SK-N-SH treated with all-trans-retinoic acid at 6 μM for 48 hours (cell line): ENCODE results near the gene CENPL.

Experiments
- ATAC-seq: fragments of 200-7000 bp; cut with Tn5 transposase; 3 replicates; pipeline ENCODE4 v1.9.1; 2020; ENCODE audit warnings: mild to moderate bottlenecking, moderate library complexity
- ARNTL ChIP-seq: fragments of 450-650 bp; formaldehyde crosslinking; IDR thresholded peaks from 2 replicates; pipeline ENCODE4 v1.5.0; 2020; ENCODE audit warnings: low read depth, mild to moderate bottlenecking, moderate library complexity, borderline replicate concordance
- CREB5 ChIP-seq: fragments of 250-450 bp; sonication (Bioruptor Pico); IDR thresholded peaks from 2 replicates; pipeline ENCODE4 v1.5.1; 2020; ENCODE audit warnings: low read depth, mild to moderate bottlenecking, moderate library complexity
- CSDC2 ChIP-seq: fragments of 250-450 bp; sonication (Bioruptor Pico); IDR thresholded peaks from 2 replicates; pipeline ENCODE4 v1.5.0; 2020; ENCODE audit warnings: mild to moderate bottlenecking, moderate library complexity
- CSRNP3 ChIP-seq: fragments of 250-450 bp; sonication (Bioruptor Pico); IDR thresholded peaks from 2 replicates; pipeline ENCODE4 v1.5.1; 2021; ENCODE audit warnings: mild to moderate bottlenecking, moderate library complexity
- ESRRG ChIP-seq: fragments of 250-450 bp; sonication (Bioruptor Pico); IDR thresholded peaks from 2 replicates; pipeline ENCODE4 v1.6.1; 2021; ENCODE audit warnings: mild to moderate bottlenecking
- GLIS3 ChIP-seq: fragments of 250-450 bp; sonication (Bioruptor Pico); IDR thresholded peaks from 2 replicates; pipeline ENCODE4 v1.5.0; 2020; ENCODE audit warnings: mild to moderate bottlenecking, moderate library complexity
- ISL1 ChIP-seq: fragments of 250-450 bp; sonication (Bioruptor Pico); IDR thresholded peaks from 2 replicates; pipeline ENCODE4 v2.1.2; 2022; ENCODE audit warnings: mild to moderate bottlenecking, moderate library complexity
- OSR1 ChIP-seq: fragments of 250-450 bp; sonication (Bioruptor Pico); IDR thresholded peaks from 2 replicates; pipeline ENCODE4 v1.8.0; 2022; ENCODE audit warnings: moderate library complexity, mild to moderate bottlenecking, inconsistent platforms
- PATZ1 ChIP-seq: fragments of 250-450 bp; sonication (Bioruptor Pico); IDR thresholded peaks from 2 replicates; pipeline ENCODE4 v1.8.0; 2020; ENCODE audit warnings: mild to moderate bottlenecking, moderate library complexity, borderline replicate concordance
- POU6F1 ChIP-seq: fragments of 250-450 bp; sonication (Bioruptor Pico); IDR thresholded peaks from 2 replicates; pipeline ENCODE4 v1.8.0; 2021; ENCODE audit warnings: low read depth, mild to moderate bottlenecking, moderate library complexity, borderline replicate concordance
- RARB ChIP-seq: fragments of 250-450 bp; sonication (Bioruptor Pico); IDR thresholded peaks from 2 replicates; pipeline ENCODE4 v1.8.0; 2021; ENCODE audit warnings: mild to moderate bottlenecking, moderate library complexity
- TCF4 ChIP-seq: fragments of 250-450 bp; sonication (Bioruptor Pico); IDR thresholded peaks from 2 replicates; pipeline ENCODE4 v1.8.0; 2021; ENCODE audit warnings: mild to moderate bottlenecking, moderate library complexity, borderline replicate concordance
- TOX ChIP-seq: fragments of 250-450 bp; sonication (Bioruptor Pico); IDR thresholded peaks from 2 replicates; pipeline ENCODE4 v1.8.0; 2021; ENCODE audit warnings: mild to moderate bottlenecking, moderate library complexity, borderline replicate concordance
- TSHZ2 ChIP-seq: fragments of 250-450 bp; sonication (Bioruptor Pico); IDR thresholded peaks from 2 replicates; pipeline ENCODE4 v1.5.0; 2020; ENCODE audit warnings: mild to moderate bottlenecking, moderate library complexity
- ZFP3 ChIP-seq: fragments of 250-450 bp; sonication (Bioruptor Pico); IDR thresholded peaks from 2 replicates; pipeline ENCODE4 v1.5.0; 2020; ENCODE audit warnings: mild to moderate bottlenecking, moderate library complexity
- ZFP30 ChIP-seq: fragments of 450-650 bp; formaldehyde crosslinking; IDR thresholded peaks from 2 replicates; pipeline ENCODE4 v1.5.0; 2022; ENCODE audit warnings: mild to moderate bottlenecking, moderate library complexity
- ZNF565 ChIP-seq: fragments of 450-650 bp; formaldehyde crosslinking; conservative IDR thresholded peaks from 2 replicates; pipeline ENCODE4 v1.5.0; 2020; ENCODE audit warnings: low read depth, mild to moderate bottlenecking, moderate library complexity
- ZNF70 ChIP-seq: fragments of 450-650 bp; formaldehyde crosslinking; IDR thresholded peaks from 2 replicates; pipeline ENCODE4 v1.5.0; 2020; ENCODE audit warnings: mild to moderate bottlenecking, moderate library complexity
- ZNF8 ChIP-seq: fragments of 450-650 bp; formaldehyde crosslinking; IDR thresholded peaks from 2 replicates; pipeline ENCODE4 v1.5.0; 2020; ENCODE audit warnings: mild to moderate bottlenecking, moderate library complexity

Gene CENPL

DNA sequence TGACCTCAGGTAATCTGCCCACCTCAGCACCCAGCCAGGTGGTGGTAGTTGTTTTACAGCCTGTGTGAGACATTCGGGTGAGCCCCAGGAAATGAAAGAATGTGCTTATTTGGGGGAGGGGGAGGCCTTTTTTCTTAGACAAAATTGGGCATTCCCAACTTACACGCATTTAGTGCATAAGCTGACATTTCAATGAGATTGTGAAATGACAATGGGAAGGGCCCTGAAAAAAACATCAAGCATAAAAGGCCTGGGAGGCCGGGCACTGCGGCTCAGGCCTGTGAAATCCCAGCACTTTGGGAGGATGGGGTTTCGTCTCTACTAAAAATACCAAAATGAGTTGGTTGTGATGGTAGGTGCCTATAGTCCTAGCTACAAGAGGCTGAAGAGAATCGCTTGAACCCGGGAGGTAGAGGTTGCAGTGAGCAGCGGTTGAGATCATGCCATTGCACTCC, 38.1 kb upstream of the CENPL start:
- no peak for TF ChIP-seq ZNF70 (CRISPR knock-in tag)
- no peak for TF ChIP-seq RARB (CRISPR knock-in tag)
- TF ChIP-seq CREB5: no peak
- TF ChIP-seq GLIS3 (CRISPR knock-in tag): no peak
- TF ChIP-seq ZNF8 (CRISPR knock-in tag): no peak
- no peak for TF ChIP-seq ZFP3 (CRISPR knock-in tag)
- TF ChIP-seq ESRRG (CRISPR knock-in tag): no peak
- no peak for TF ChIP-seq CSDC2 (CRISPR knock-in tag)
- TF ChIP-seq PATZ1 (CRISPR knock-in tag): no peak; the same call in 1 of the 2 replicates
- no peak for TF ChIP-seq ZNF565 (CRISPR knock-in tag)
- no peak for TF ChIP-seq TSHZ2 (CRISPR knock-in tag)
- TF ChIP-seq ARNTL: no peak
- TF ChIP-seq OSR1 (CRISPR knock-in tag): no peak
- TF ChIP-seq TOX (CRISPR knock-in tag): no peak
- TF ChIP-seq TCF4: no peak
- TF ChIP-seq ISL1 (CRISPR knock-in tag): no peak
- no peak for TF ChIP-seq ZFP30 (CRISPR knock-in tag)
- no peak for TF ChIP-seq POU6F1 (CRISPR knock-in tag)
- TF ChIP-seq CSRNP3 (CRISPR knock-in tag): no peak

GRCh38 chr1:173862146-173862768, 37.6 kb upstream of the CENPL start:
- TF ChIP-seq PATZ1 (CRISPR knock-in tag) (peak; percentile 48; the same call in 1 of the 2 replicates), TOX (CRISPR knock-in tag) (peak; percentile 5), CREB5 (0 out of 2 replicates have a peak, but pooled peaks have one; percentile 26), GLIS3 (CRISPR knock-in tag) (peak; percentile 11; the same call in 1 of the 2 replicates)
- ATAC-seq: peak; percentile 6

More for the DNA sequence above, 38.1 kb upstream of the CENPL start:
- no peak for ATAC-seq
